ENCODE data around the gene DNTTIP2. TPM values are rescaled to one million over a fixed set of nuclear protein-coding genes. Genes with fewer than 3 reads are reported as not detected.

DNTTIP2 gene
- total RNA-seq, 1 donor from 2014 or later, result 48.2 TPM

- Histone ChIP-seq H3K4me3 (ENCODE audit: low read depth, low read length) (no peak overlapping the region), H3K36me3 (ENCODE audit: control insufficient read depth, insufficient read depth, low read length) (no peaks in the 10 kb centered on the region), H3K27me3 (ENCODE audit: control insufficient read depth, insufficient read depth, low read length) (no peaks in the 10 kb centered on the region)
- TF ChIP-seq, protein P1, sequence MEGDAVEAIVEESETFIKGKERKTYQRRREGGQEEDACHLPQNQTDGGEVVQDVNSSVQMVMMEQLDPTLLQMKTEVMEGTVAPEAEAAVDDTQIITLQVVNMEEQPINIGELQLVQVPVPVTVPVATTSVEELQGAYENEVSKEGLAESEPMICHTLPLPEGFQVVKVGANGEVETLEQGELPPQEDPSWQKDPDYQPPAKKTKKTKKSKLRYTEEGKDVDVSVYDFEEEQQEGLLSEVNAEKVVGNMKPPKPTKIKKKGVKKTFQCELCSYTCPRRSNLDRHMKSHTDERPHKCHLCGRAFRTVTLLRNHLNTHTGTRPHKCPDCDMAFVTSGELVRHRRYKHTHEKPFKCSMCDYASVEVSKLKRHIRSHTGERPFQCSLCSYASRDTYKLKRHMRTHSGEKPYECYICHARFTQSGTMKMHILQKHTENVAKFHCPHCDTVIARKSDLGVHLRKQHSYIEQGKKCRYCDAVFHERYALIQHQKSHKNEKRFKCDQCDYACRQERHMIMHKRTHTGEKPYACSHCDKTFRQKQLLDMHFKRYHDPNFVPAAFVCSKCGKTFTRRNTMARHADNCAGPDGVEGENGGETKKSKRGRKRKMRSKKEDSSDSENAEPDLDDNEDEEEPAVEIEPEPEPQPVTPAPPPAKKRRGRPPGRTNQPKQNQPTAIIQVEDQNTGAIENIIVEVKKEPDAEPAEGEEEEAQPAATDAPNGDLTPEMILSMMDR (IDR thresholded peaks at IDR 0.05; ENCODE audit: insufficient read depth, low read length, poor library complexity, severe bottlenecking), result no peak
- no peak for DNase-seq (ENCODE audit: low read depth)
Observed at GRCh38 chr1:93882269-93882668, 3.3 kb upstream of the DNTTIP2 start.

DNA sequence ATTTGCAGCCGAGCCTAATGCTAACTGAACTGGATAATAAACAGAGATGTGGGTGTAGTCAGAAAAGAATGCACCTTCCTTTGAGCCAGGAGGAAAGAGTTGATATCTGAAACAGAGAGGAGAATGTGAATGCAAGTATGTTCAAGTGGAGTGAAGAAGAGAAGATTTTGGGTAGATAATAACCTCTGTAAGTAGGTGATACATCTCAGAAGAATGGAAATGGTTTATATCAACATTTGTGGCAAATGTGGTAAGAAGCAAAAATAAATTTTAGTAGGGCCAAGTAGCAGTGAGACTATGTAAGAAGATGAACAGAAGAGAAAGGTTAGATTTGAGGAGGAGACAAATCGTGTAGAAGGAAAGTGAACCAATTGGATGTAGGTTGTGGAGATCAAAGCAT is 1.7 kb upstream of the DNTTIP2 start:
- DNase-seq (ENCODE audit: low read depth), result no peak

DNA sequence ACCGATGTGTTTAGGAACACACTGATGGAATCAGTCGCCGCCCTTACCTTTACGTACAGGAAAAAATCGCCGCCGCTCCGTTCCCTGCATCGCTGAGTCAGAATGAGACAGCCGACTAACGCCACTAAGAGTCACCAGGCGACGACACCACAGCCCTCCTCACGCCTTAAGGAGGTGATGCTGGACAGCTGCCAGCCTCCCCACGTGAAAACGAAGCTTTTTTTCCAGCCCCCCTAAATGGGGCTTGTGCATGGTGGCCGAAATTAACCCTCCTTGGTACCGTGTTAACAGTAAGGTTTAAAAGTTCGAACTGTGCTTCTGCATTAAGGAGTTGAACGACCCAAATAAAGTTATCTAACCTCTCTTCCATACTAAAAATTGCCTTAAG is 511 bp downstream of the DNTTIP2 start:
- peak; percentile 12 for DNase-seq (ENCODE audit: low read depth)
- TF ChIP-seq, protein P1 (IDR thresholded peaks at IDR 0.05; ENCODE audit: insufficient read depth, low read length, poor library complexity, severe bottlenecking), result no peak
- Histone ChIP-seq H3K27me3 (ENCODE audit: control insufficient read depth, insufficient read depth, low read length) (no peaks in the 10 kb centered on the region), H3K4me3 (ENCODE audit: low read depth, low read length) (peak overlapping the region; percentile 85), H3K36me3 (ENCODE audit: control insufficient read depth, insufficient read depth, low read length) (no peaks in the 10 kb centered on the region)

More for the DNA sequence above, 1.7 kb upstream of the DNTTIP2 start:
- H3K36me3 ChIP-seq (ENCODE audit: control insufficient read depth, insufficient read depth, low read length), result no peaks in the 10 kb centered on the region
- TF ChIP-seq, protein P1 (IDR thresholded peaks at IDR 0.05; ENCODE audit: insufficient read depth, low read length, poor library complexity, severe bottlenecking), result no peak
- no peaks in the 10 kb centered on the region for H3K27me3 ChIP-seq (ENCODE audit: control insufficient read depth, insufficient read depth, low read length)
- H3K4me3 ChIP-seq (ENCODE audit: low read depth, low read length), result no peak overlapping the region

GRCh38 chr1:93877529-93877928 is 1.5 kb downstream of the DNTTIP2 start:
- no peak for DNase-seq (ENCODE audit: low read depth)
- no peaks in the 10 kb centered on the region for H3K27me3 ChIP-seq (ENCODE audit: control insufficient read depth, insufficient read depth, low read length)
- TF ChIP-seq, protein P1 (IDR thresholded peaks at IDR 0.05; ENCODE audit: insufficient read depth, low read length, poor library complexity, severe bottlenecking), result no peak
- H3K36me3 ChIP-seq (ENCODE audit: control insufficient read depth, insufficient read depth, low read length), result no peaks in the 10 kb centered on the region
- no peak overlapping the region for H3K4me3 ChIP-seq (ENCODE audit: low read depth, low read length)

GRCh38 chr1:93876244-93876643 is 2.8 kb downstream of the DNTTIP2 start:
- Histone ChIP-seq H3K4me3 (ENCODE audit: low read depth, low read length) (no peak overlapping the region), H3K27me3 (ENCODE audit: control insufficient read depth, insufficient read depth, low read length) (no peaks in the 10 kb centered on the region), H3K36me3 (ENCODE audit: control insufficient read depth, insufficient read depth, low read length) (no peaks in the 10 kb centered on the region)
- DNase-seq (ENCODE audit: low read depth), result no peak
- TF ChIP-seq, protein P1 (IDR thresholded peaks at IDR 0.05; ENCODE audit: insufficient read depth, low read length, poor library complexity, severe bottlenecking), result no peak

GRCh38 chr1:93874025-93874651 is 4.9 kb downstream of the DNTTIP2 start:
- Histone ChIP-seq H3K27me3 (ENCODE audit: control insufficient read depth, insufficient read depth, low read length) (no peaks in the 10 kb centered on the region), H3K4me3 (ENCODE audit: low read depth, low read length) (no peak overlapping the region), H3K36me3 (ENCODE audit: control insufficient read depth, insufficient read depth, low read length) (no peaks in the 10 kb centered on the region)
- TF ChIP-seq, protein P1 (IDR thresholded peaks at IDR 0.05; ENCODE audit: insufficient read depth, low read length, poor library complexity, severe bottlenecking), result peak; percentile 61
- DNase-seq (ENCODE audit: low read depth), result no peak
